ENCODE results near the gene KRT32.

DNA sequence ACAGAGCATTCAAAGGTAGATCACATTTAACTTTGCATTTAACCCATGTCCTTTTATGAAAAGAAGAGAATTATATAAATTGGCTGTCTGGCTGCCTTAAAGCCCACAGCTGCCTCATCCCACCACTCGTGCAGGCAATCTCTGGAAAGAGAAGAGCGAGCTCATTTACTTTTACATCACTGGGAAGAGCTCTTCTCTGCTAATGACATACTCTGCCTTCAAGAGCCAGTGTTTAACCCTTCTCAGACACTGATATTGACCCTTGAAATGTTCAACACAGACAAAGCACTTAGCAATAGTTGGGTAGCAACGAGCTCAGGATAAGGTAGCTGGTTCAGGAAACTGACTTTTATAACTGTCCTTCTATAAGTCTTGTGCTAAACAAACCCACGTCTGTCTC is 33.2 kb downstream of the KRT32 start:
- TF ChIP-seq, protein P1, sequence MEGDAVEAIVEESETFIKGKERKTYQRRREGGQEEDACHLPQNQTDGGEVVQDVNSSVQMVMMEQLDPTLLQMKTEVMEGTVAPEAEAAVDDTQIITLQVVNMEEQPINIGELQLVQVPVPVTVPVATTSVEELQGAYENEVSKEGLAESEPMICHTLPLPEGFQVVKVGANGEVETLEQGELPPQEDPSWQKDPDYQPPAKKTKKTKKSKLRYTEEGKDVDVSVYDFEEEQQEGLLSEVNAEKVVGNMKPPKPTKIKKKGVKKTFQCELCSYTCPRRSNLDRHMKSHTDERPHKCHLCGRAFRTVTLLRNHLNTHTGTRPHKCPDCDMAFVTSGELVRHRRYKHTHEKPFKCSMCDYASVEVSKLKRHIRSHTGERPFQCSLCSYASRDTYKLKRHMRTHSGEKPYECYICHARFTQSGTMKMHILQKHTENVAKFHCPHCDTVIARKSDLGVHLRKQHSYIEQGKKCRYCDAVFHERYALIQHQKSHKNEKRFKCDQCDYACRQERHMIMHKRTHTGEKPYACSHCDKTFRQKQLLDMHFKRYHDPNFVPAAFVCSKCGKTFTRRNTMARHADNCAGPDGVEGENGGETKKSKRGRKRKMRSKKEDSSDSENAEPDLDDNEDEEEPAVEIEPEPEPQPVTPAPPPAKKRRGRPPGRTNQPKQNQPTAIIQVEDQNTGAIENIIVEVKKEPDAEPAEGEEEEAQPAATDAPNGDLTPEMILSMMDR (IDR thresholded peaks at IDR 0.05; ENCODE audit: insufficient read depth, low read depth, low read length) = no peak
- TF ChIP-seq EZH2 (IDR thresholded peaks at IDR 0.05; ENCODE audit: insufficient read depth, low read length) = no peak

All from astrocyte (in vitro differentiated cells and primary cell).